Activated T-helper 17 cell treated with anti-CD3 and anti-CD28 coated beads, Interleukin-2, amount 50 U/mL, for 72 hours (primary cell): ENCODE results near the gene DNAJC16. TPM values are rescaled to one million over a fixed set of nuclear protein-coding genes. Genes with fewer than 3 reads are reported as not detected.

Experiments
- ATAC-seq: fragments of 150-1000 bp; cut with Tn5 transposase; replicated peaks from 2 replicates; pipeline ENCODE4 v1.10.0; 2021; ENCODE audit warnings: mild to moderate bottlenecking, moderate library complexity
- H3K27ac Mint-ChIP-seq: one replicate; pipeline ENCODE4 v1.8.0; 2022; ENCODE audit warnings: mixed read lengths
- H3K27me3 Mint-ChIP-seq: one replicate; pipeline ENCODE4 v1.8.0; 2022; ENCODE audit warnings: mixed read lengths
- H3K36me3 Mint-ChIP-seq: one replicate; pipeline ENCODE4 v1.8.0; 2022; ENCODE audit warnings: low read depth, mild to moderate bottlenecking, mixed read lengths
- H3K4me1 Mint-ChIP-seq: one replicate; pipeline ENCODE4 v1.8.0; 2022; ENCODE audit warnings: mixed read lengths
- H3K4me3 Mint-ChIP-seq: one replicate; pipeline ENCODE4 v1.8.0; 2022; ENCODE audit warnings: mild to moderate bottlenecking, mixed read lengths
- H3K9me3 Mint-ChIP-seq: one replicate; pipeline ENCODE4 v1.8.0; 2022; ENCODE audit warnings: mixed read lengths
- total RNA-seq, 2 donors: library from RNA; stranded (reverse); gene quantifications; one replicate each; pipeline ENCODE4 v1.2.3, GENCODE V29; 2022

The DNAJC16 gene
- total RNA-seq, 2 donors from 2014 or later, result 8.6 to 10.0 TPM

DNA sequence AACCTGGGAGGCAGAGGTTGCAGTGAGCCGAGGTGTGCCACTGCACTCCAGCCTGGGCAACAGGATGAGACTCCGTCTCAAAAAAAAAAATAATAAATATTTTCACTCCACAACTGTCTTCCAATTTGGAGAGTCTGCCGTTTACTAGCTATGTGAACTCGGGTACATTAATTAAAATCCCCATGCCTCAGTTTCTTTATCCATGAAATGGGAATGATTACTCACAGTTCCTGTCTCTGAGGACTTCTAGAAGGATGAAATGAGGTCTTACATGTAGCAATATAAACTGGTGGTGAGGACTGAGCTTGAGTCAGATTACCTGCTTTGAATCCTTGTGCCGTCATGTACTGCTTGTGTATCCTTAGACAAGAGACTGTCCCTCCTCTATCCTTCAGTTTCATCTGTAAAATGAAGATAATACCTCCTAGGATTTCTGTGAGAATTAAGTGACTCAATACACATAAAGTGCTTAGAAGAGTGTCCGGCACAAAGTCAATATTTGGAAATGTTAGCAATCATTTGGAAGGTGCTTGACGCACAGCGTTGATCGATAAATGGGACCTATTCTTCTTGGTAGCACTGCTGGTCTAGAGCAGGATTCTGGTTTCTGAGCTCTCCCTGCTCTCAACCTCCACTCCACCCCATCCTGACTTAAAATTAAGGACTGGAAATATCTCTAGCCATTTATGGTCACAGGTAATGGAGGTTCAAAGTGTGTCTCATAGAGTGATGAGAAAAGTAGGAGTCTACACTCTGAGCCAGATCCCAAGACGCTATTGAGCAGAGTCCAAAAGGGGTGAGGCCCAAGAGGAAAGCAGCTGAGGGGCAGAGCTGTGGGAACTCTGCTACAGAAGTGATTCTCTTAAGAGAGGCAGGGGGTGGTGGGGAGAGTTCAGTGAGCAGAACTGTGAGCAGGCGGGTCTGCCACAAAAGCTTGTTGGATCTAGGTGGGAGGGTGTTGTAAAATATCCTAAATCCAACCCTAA is 79.0 kb downstream of the DNAJC16 start:
- H3K9me3 Mint-ChIP-seq, result no peaks in the 10 kb centered on the region

DNA sequence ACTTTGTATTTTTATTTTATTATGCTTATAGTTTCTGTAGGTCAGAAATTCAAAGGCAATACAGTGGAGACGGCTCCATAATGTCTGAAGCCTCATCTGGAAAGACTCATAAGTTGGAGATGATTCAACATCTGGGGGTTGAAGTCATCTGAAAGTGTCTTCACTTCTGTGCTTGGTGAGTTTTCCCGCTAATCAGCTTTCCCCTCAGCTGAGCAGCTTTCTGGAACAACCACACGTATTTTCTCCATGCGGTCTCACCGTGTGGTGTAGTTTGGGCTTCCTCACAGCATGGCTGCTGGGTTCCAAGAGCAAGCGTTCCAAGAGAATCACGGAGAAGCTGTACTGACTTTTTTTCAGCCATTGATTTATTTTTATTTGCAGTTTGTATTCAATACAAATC is 83.0 kb downstream of the DNAJC16 start:
- no peaks in the 10 kb centered on the region for H3K9me3 Mint-ChIP-seq
- no peak overlapping the region for H3K27ac Mint-ChIP-seq
- H3K36me3 Mint-ChIP-seq, result no peaks in the 10 kb centered on the region
- no peak overlapping the region for H3K4me3 Mint-ChIP-seq
- H3K27me3 Mint-ChIP-seq, result no peaks in the 10 kb centered on the region
- no peak for ATAC-seq
- no peaks in the 10 kb centered on the region for H3K4me1 Mint-ChIP-seq

More for the DNA sequence above, 79.0 kb downstream of the DNAJC16 start:
- Mint-ChIP-seq H3K36me3 (no peaks in the 10 kb centered on the region), H3K27ac (no peak overlapping the region), H3K4me1 (peaks cover 5% of the 10 kb centered on the region), H3K27me3 (no peaks in the 10 kb centered on the region), H3K4me3 (no peak overlapping the region)
- no peak for ATAC-seq

DNA sequence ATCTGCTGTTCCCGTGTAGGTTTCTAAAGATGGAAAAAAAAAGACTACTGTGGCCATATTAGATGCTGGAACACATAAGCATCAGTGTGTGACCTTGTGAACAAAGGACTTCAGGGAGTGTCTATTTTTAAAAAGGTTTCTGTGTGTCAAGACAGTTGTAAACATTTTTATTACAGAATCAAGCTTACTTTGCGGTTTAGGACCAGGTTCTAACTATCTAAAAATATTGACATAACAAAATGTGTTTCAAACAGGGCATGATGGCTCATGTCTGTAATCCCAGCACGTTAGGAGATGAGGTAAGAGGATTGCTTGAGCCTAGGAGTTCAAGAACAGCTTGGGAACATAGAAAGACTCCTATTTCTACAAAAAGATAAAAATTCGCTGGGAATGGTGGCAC is 83.5 kb downstream of the DNAJC16 start:
- Mint-ChIP-seq H3K27me3 (no peaks in the 10 kb centered on the region), H3K4me1 (no peaks in the 10 kb centered on the region)
- ATAC-seq, result no peak

DNA sequence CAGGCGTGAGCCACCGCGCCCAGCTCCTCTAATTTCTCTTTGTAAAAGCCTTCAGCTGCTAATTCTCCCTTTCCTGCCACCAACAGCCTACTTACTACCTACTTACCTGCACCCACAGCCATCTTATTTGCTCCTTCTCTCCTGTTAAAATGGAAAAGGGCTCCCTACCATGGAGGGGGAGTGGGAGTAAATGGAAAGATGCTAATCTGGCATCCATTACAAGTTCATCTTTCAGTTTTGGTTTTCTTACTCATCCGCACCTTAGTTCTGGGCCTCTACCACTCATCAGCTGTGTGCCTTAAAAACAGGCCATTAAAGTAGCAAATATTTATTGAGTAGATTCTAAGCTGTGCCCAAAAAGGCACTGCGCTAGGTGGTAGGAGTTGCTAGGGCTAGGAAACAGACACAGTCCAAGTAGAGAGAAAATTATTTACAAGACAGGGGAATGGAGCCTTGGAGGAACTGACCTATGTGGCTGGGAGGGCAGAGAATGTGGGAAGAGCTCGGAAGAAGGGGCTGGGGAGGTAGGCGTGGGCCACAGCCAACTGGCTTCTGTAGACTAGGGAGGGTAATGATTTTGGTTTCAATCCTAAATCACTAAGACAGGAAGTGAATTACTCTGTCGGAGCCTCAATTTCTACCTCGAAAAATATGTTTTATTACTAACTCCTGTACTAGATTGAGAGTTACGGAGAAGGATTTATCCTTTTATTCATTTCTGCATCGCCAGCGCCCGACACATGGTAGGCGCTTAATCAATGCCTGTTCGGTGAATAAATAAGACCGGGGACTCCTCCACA is 89.9 kb downstream of the DNAJC16 start:
- Mint-ChIP-seq H3K36me3 (peaks cover 20% of the 10 kb centered on the region), H3K27ac (peak overlapping the region; percentile 90)

More for the DNA sequence above, 83.5 kb downstream of the DNAJC16 start:
- Mint-ChIP-seq H3K36me3 (no peaks in the 10 kb centered on the region), H3K4me3 (no peak overlapping the region), H3K9me3 (no peaks in the 10 kb centered on the region), H3K27ac (no peak overlapping the region)

DNA sequence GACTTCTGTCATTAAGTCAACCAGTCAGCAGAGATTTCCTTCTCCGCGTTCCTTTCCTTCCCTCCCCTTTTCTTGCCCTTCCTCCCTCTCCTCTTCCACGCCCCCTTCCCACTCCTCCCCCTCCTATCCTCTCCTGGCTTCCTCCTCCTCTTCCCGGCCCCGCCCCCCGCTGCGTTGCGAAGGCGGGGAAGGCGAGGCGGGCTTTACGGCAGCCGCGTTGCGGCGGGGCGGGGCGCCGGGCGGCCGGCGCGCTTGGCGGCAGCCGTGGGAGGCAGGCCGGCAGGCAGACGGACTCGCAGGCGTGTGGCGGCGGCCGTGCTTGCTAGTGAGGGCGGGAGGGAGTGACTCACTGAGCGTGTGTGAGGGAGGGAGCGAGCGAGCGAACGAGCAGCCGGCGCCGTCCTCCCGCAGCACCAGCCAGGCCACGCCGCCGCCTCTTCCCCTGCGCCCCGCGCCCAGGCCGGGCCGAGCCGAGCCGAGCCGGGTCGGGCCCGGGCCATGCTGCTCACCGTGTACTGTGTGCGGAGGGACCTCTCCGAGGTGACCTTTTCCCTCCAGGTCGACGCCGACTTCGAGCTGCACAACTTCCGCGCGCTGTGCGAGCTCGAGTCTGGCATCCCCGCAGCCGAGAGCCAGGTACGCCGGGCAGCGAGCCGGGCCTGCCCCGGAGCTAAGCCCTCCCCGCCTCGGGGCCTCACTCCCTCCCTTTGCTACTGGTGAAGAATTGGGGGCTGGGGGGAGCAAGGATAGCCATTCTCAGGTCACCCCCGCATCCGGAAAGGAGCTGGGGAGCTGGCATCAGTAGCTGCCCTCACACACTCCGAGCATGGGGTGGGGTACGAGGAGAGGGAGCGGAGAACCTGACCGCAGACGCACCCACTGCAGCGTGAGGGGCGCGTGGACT is 90.8 kb downstream of the DNAJC16 start, which contains the start of gene DDI2:
Gene DDI2, plus strand, starts transcription at position 286 of the 904 bp plus-strand sequence. Its CDS starts 213 bp downstream, at position 499.
- peak within 1 kb of the TSS; percentile 85 for H3K4me3 Mint-ChIP-seq
- ATAC-seq, result peak; percentile 90
- H3K27ac Mint-ChIP-seq, result peak within 1 kb of the TSS; percentile 90
- no peaks in the 10 kb centered on the region for H3K27me3 Mint-ChIP-seq
- H3K36me3 Mint-ChIP-seq, result peaks cover 29% of the 10 kb centered on the region
- peaks cover 21% of the 10 kb centered on the region for H3K4me1 Mint-ChIP-seq
- no peaks in the 10 kb centered on the region for H3K9me3 Mint-ChIP-seq

More for the DNA sequence above, 89.9 kb downstream of the DNAJC16 start:
- peaks cover 19% of the 10 kb centered on the region for H3K4me1 Mint-ChIP-seq
- ATAC-seq, result peak; percentile 55
- no peaks in the 10 kb centered on the region for H3K27me3 Mint-ChIP-seq
- peak overlapping the region; percentile 85 for H3K4me3 Mint-ChIP-seq
- H3K9me3 Mint-ChIP-seq, result no peaks in the 10 kb centered on the region

DNA sequence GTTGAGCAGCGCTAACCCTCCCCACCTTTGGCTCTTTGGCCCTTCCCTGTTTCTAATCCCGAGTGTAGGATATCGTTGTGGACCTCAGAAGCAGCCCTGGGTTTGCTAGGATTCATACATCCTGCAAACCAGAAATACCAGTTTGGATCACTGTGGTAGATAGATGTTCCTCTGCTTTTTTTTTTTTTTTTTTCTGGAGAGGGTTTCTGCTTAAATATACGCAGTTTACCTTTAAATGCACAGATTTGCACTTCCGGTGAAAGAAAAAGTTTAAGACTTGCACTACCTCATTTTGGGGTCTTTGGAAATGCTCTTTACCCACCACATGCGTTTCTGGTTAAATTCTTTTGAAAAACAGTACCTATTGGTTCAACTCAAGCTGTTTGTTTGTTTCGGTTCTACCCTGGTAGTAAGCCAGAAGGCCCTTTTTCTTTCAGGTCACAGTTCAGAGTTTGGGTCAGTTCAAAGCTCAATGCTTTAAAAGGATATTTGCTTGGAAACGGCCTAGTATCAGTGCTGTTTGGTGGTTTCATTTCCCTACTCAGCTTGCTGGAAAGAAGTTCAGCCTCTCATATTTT is 91.5 kb downstream of the DNAJC16 start:
- H3K36me3 Mint-ChIP-seq, result peaks cover 33% of the 10 kb centered on the region
- peaks cover 28% of the 10 kb centered on the region for H3K4me1 Mint-ChIP-seq
- peak overlapping the region; percentile 90 for H3K27ac Mint-ChIP-seq
- peak; percentile 4 for ATAC-seq
- no peaks in the 10 kb centered on the region for H3K9me3 Mint-ChIP-seq
- no peaks in the 10 kb centered on the region for H3K27me3 Mint-ChIP-seq
- H3K4me3 Mint-ChIP-seq, result peak overlapping the region; percentile 85

DNA sequence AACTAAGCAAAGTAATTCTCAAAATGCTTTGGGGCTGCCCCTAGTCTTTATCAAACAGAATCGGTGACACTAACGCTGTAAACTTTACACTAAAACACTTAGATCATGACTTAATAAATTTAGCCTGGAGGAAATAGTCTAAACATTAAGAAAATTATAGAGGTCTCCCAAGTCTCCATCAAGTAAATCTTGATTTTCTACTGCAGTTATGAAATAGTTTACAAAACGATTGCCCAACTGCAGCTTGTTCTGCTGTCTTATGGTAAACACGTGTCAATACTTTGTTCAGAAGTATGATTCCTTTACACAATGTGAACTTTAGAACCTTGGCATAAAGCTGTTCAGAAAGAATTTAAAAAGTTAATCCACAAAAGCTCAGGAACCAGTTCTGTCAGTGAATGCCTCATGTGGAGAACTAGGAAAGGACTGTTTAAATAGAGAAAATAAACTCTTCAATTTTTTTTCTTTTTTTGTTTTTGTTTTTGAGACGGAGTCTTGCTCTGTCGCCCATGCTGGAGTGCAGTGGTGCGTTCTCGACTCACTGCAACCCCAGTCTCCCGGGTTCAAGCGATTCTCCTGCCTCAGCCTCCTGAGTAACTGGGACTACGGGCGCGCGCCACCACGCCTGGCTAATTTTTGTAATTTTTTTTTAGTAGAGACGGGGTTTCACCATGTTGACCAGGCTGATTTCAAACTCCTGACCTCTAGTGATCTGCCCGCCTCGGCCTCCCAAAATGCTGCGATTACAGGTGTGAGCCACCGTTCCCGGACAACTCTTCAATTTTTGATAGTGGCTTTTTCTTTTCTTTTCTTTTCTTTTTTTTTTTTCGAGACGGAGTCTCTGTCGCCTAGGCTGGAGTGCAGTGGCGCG is 92.2 kb downstream of the DNAJC16 start:
- Mint-ChIP-seq H3K27ac (peak overlapping the region; percentile 90), H3K4me3 (peak overlapping the region; percentile 85), H3K36me3 (peaks cover 33% of the 10 kb centered on the region), H3K4me1 (peaks cover 28% of the 10 kb centered on the region), H3K27me3 (no peaks in the 10 kb centered on the region), H3K9me3 (no peaks in the 10 kb centered on the region)
- ATAC-seq, result no peak

DNA sequence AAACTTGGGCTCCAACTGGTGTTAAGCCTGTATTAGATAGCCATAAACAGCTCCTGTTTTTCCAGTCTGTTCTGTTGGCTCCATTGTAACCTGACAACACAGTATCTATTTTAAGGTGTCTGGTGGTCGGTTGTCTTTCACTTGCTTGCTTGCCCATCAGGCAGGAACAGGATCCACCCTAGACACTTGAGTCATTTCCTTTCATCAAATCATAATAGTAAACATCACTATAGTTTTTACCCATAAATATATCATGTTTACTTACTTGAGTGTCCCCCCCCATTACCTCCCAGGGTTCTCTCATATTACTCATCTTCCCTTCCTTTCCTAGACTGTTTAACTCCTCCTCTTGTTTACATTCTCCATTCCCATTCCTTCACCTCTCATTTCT is 93.5 kb downstream of the DNAJC16 start:
- H3K27ac Mint-ChIP-seq, result peak overlapping the region; percentile 78
- no peaks in the 10 kb centered on the region for H3K27me3 Mint-ChIP-seq
- ATAC-seq, result no peak
- H3K9me3 Mint-ChIP-seq, result no peaks in the 10 kb centered on the region
- H3K36me3 Mint-ChIP-seq, result peaks cover 36% of the 10 kb centered on the region
- H3K4me3 Mint-ChIP-seq, result peak overlapping the region; percentile 85
- peaks cover 33% of the 10 kb centered on the region for H3K4me1 Mint-ChIP-seq

DNA sequence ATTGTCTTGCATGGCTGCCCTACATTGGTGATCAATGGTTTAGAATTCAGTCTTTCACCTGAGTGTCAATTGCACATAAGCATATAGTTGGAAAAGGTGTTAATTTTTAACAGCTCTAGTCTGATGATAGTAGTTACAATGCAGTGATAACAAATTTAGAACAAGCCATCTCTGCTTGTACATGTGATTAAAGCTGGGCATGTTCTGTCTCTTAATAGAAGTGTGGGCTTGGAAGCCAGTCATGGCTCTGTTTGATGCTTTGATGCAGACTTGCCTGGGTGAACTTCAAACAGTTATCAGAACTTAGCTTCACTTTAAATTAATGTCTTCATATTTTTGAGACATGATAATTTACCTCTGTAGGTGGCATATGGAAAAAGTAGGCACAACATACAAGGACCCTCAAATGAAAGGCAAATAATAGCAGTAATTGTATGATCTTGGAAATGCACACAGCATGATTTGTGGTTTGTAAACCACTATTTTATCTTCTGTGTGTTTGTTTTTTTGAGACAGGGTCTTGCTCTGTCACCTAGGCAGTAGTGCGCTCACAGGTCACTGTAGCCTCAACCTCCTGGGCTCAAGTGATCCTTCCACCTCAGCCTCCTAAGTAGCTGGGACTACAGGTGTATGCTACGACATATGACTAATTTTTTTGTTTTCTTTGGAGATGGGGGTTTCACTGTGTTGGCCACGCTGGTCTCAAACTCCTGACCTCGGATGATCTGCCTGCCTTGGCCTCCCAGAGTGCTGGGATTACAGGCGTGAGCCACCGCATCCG is 94.4 kb downstream of the DNAJC16 start:
- Mint-ChIP-seq H3K27ac (peak overlapping the region; percentile 78), H3K4me1 (peaks cover 33% of the 10 kb centered on the region), H3K9me3 (no peaks in the 10 kb centered on the region), H3K4me3 (peak overlapping the region; percentile 85), H3K36me3 (peaks cover 45% of the 10 kb centered on the region), H3K27me3 (no peaks in the 10 kb centered on the region)
- ATAC-seq, result no peak

DNA sequence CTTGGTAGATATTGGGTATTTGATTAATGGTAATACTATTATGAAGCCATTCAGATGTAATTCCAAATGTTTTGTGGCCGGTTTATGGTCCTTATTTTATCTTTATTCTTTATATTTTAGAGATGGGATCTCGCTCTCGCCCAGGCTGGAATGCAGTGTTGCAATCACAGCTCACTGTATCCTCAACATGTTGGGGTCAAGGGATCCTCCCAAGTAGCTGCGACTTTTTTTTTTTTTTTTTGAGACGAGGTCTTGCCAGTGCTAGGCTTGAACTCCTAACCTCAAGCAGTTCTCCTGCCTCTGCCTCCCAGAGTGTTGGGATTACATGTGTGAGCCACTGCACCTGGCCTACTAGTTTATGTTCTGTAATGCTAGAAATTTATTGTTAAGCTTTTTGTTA is 95.3 kb downstream of the DNAJC16 start:
- no peak for ATAC-seq
- Mint-ChIP-seq H3K4me1 (peaks cover 28% of the 10 kb centered on the region), H3K27ac (no peak overlapping the region), H3K36me3 (peaks cover 54% of the 10 kb centered on the region), H3K27me3 (no peaks in the 10 kb centered on the region), H3K9me3 (no peaks in the 10 kb centered on the region), H3K4me3 (no peak overlapping the region)

DNA sequence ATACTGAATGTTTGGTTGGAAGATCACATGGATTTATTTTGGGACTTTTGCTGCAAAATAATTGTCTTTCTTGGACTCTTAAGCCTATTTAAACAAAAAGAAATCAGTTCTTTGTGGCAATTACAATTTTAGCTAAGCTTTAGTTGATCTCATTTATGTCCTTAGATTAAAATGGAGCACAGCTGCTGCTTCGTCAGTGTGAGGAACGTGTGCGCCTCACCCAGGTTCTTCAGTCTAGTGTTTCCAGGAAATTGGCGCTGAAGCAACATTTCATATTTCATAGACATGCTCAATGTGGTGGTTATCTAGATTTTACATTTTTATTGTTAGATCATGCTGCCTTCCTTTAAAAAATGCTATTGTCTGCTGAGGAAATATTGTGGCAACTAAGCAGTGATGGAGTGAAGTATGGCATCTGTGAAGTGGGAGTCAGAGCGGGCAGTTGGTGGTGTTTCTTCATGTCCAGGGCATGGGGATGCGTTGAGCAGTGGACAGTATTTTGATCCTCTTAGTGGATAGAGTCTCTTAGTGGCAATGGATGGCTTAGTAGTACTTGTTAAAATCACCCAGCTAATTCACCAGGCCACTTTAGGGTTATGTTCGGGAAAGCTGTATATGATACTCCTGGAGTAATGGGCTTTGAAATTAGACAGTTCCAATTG is 96.2 kb downstream of the DNAJC16 start:
- Mint-ChIP-seq H3K4me1 (peaks cover 37% of the 10 kb centered on the region), H3K9me3 (no peaks in the 10 kb centered on the region), H3K36me3 (peaks cover 62% of the 10 kb centered on the region), H3K4me3 (no peak overlapping the region), H3K27ac (no peak overlapping the region), H3K27me3 (no peaks in the 10 kb centered on the region)
- no peak for ATAC-seq

DNA sequence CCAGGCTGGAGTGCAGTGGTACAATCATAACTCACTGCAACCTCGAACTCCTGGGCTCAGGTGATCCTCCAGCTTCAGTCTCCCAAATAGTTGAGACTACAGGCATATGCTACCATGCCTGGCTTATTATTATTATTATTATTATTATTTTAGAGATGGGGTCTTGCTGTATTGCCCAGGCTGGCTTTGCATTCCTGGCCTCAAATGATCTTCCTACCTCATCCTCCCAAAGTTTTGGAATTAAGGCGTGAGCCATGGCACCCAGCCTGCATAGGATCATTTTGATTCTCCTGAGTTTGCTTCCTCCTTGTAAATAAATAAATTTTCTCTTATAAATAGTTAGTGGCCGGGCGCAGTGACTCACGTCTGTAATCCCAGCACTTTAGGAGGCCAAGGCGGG is 96.8 kb downstream of the DNAJC16 start:
- H3K4me3 Mint-ChIP-seq, result no peak overlapping the region
- no peak overlapping the region for H3K27ac Mint-ChIP-seq
- H3K9me3 Mint-ChIP-seq, result no peaks in the 10 kb centered on the region
- H3K27me3 Mint-ChIP-seq, result no peaks in the 10 kb centered on the region
- ATAC-seq, result no peak
- peaks cover 63% of the 10 kb centered on the region for H3K36me3 Mint-ChIP-seq
- H3K4me1 Mint-ChIP-seq, result peaks cover 40% of the 10 kb centered on the region
